ENCODE data around the gene NFATC4.

The NFATC4 gene

DNA sequence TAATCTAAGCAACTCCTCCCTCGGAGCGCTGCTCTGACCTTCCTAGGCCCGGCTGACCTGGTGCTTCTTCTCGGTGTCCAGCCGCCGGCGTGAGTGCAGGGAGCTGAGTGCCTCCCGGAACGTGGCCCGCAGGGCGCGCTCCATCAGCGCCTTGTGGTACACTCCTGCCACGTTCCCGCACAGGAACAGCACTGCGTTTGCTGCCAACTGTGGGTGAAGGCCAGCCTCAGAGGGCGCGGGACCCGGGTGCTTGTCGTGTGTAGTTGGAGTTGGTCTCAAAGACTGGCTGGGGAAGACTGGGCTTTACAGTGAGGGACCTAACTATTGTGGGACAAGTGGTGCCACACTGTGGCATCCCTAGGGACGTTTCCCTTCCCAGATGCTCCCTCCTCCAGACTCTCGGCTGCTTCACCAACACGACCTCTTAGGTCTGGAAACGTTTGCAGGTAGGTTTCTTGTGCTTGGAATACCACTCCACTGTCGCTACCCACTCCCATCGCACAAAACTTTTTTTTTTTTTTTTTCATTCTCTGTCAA, 36.2 kb upstream of the NFATC4 start:
- no peak for DNase-seq (ENCODE audit: low read depth in 2 of 2)
- no peak overlapping the region for H3K4me3 ChIP-seq (replicated peaks in 1 of 2; ENCODE audit: low read depth in 2 of 2, low read length in 2 of 2)
- TF ChIP-seq, protein P1, sequence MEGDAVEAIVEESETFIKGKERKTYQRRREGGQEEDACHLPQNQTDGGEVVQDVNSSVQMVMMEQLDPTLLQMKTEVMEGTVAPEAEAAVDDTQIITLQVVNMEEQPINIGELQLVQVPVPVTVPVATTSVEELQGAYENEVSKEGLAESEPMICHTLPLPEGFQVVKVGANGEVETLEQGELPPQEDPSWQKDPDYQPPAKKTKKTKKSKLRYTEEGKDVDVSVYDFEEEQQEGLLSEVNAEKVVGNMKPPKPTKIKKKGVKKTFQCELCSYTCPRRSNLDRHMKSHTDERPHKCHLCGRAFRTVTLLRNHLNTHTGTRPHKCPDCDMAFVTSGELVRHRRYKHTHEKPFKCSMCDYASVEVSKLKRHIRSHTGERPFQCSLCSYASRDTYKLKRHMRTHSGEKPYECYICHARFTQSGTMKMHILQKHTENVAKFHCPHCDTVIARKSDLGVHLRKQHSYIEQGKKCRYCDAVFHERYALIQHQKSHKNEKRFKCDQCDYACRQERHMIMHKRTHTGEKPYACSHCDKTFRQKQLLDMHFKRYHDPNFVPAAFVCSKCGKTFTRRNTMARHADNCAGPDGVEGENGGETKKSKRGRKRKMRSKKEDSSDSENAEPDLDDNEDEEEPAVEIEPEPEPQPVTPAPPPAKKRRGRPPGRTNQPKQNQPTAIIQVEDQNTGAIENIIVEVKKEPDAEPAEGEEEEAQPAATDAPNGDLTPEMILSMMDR (IDR thresholded peaks at IDR 0.05; ENCODE audit: low read depth, low read length): no peak

DNA sequence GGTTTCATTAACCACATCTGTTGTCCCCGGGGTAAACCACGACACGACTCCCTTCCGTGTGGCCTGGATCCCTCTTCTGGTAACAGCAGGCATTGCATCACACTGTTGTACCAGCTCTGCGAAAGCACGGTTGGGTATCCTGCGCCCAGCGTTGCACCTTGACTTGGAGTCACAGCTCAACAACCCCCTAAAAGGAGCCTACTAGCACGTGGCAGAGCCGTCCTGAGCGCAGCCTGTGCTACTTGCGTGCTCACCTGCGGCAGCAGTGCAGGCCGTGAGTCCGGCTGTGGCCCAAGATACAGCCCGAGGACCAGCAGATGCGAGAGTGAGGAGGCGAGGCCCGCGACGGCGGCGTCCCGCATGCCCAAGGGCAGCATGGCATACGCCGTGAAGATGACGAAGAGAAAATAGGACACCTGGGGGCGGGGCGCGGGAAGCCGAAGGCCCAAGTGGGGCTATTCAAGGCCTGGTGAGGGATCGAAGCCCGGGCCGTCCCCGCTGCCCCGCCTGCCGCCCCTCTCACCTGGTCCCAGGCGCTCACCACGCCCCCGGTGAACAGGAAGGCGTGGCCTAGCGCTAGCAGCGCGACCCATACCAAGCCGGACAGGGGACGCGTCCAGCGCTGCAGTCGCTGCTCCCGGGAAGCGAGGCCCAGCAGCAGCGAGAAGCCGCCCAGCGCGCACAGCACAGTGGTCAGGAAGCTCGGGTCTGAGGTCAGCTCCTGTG, 35.6 kb upstream of the NFATC4 start:
- DNase-seq (ENCODE audit: low read depth in 2 of 2): peak; percentile 62 to 64
- no peak overlapping the region for H3K4me3 ChIP-seq (replicated peaks in 1 of 2; ENCODE audit: low read depth in 2 of 2, low read length in 2 of 2)

DNA sequence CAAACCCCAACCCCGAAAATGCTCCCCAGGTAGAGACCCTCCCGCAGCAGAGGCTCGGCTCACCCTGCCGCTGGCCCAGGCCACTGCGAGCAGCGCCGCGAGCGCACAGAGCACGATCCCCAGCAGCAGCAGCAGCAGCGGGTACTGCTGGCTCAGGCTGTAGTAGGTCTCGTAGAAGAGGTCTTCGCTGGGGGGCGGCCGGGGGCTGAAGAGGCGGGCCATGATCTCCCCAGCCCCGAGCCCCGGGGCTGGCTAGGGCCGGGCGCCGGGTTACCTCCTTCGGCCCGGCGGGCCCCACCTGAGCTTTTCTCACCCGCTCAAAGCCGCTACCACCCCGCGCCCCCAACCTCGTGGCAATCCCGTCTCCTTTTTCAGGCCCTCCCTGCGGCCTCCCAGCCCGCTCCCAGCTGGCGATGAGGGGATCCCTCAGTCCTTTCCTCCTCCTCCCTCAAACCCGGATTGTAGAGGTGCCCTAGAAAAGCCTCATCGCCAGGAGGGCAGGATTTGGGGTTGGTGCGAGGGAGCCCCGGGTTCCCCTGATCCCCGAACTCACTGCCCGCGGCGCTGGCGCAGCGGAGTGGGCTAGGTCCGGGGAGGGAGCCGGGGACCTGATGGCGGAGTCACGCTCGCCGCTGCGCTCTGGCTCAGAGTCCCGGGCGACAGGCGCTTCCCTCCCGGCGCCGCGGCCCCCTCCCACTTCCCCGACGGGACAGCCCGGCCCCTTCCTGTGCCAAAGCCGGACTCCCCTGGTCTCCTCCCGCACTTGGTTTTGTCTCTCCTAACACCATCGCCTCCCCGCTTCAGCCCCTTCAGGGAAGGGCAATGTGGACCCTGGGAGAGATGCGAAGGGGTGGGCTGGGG, 33.3 kb upstream of the NFATC4 start, which contains the start of gene ADCY4:
Gene ADCY4, minus strand, starts transcription at position 641 of the 861 bp plus-strand sequence. Its CDS starts 419 bp downstream, at position 222.
- TF ChIP-seq, protein P1 (IDR thresholded peaks at IDR 0.05; ENCODE audit: low read depth, low read length): no peak
- DNase-seq (ENCODE audit: low read depth in 2 of 2): peak in 1 of 2 donors; percentile 18
- peak within 1 kb of the TSS; percentile 37 to 51 for H3K4me3 ChIP-seq (replicated peaks in 1 of 2; ENCODE audit: low read depth in 2 of 2, low read length in 2 of 2)

More for the DNA sequence above, 35.6 kb upstream of the NFATC4 start:
- TF ChIP-seq, protein P1 (IDR thresholded peaks at IDR 0.05; ENCODE audit: low read depth, low read length): peak; percentile 79

DNA sequence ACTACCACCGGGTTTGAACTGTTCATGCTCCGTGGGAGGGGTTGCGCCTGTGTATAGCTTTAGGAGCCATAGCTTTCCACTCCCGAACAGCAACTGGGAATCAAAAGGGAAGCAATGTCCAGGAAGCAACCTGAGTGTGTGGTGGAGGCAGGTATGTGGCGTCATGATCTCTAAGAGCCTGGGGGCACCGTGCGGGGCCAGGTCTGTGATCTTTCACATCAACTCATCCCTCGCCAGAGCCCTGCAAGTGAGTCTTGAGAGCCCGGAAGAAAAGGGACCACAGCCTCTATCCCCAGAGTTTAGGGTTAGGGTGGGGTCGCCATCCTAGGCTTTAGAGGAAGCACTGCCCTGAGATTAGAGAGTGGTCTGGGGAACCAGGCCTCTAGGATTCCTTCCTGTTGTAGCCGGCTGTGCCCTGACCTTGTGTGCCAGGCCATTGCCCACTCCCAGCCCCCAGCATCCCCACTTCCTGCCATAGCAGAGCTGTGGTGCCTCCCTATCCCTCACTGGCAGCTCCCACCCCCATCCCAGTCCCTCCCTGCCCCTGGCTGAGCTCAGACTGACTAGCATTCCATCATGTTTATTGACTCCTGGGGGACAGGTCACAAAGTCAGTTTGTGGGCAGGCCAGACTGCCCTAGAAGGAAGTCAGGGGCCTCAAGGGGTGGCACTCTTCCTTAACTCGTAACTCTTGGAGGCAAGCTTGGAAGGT, 32.4 kb upstream of the NFATC4 start:
- no peak overlapping the region for H3K4me3 ChIP-seq (replicated peaks in 1 of 2; ENCODE audit: low read depth in 2 of 2, low read length in 2 of 2)
- TF ChIP-seq, protein P1 (IDR thresholded peaks at IDR 0.05; ENCODE audit: low read depth, low read length): no peak
- no peak for DNase-seq (ENCODE audit: low read depth in 2 of 2)

DNA sequence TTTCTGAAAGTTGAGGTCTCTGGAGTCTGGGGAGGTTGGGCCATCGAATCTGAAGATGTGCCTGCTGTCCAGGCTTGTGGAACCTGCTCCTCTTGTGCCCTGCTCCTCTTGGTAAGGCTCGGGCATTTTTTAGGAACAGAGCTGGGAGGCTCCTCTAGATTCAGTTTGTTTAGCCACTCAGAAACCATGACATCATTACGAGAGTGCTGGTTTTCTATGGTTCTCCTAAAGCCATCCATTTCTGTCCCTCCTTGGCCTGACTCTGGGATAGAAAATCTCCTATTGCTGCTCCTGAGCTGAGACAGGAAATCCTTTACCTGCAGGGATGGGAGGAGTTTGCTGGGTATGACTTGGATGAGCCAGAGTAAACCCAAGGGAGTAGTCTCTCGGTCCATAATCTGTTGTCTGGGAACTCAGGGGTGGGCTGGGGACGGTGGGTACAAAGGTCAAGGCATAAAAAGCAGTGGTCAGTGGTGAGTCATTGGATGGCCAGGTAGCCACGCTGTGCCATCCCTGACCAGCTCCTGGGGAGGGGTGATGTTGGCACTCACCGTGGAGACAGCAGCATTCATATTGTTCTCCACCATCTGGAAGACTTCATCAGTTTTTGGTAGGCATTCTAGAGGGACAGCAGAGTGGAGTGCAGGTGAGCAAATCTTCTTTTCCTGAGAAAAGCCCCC, 30.7 kb upstream of the NFATC4 start:
- no peak for DNase-seq (ENCODE audit: low read depth in 2 of 2)
- TF ChIP-seq, protein P1 (IDR thresholded peaks at IDR 0.05; ENCODE audit: low read depth, low read length): no peak
- H3K4me3 ChIP-seq (replicated peaks in 1 of 2; ENCODE audit: low read depth in 2 of 2, low read length in 2 of 2): no peak overlapping the region

DNA sequence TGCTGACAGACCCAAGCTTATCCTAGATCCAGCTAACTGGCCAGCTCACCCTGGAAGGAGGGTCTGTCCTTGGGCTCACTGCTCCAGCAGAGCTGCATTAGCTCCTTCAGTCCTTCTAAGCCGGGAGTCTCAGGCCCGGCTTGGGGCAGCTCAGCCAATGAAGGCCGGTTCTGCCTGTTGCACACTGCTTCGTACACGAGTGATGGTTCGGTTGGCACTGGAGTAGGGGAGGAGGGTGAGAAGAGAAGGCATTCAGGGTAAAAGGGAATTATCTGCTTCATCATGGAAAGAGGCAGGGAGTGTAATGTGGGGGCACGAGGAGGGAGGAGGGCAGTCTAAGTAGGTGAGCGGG, 30.2 kb upstream of the NFATC4 start:
- TF ChIP-seq, protein P1 (IDR thresholded peaks at IDR 0.05; ENCODE audit: low read depth, low read length): no peak
- no peak overlapping the region for H3K4me3 ChIP-seq (replicated peaks in 1 of 2; ENCODE audit: low read depth in 2 of 2, low read length in 2 of 2)
- DNase-seq (ENCODE audit: low read depth in 2 of 2): no peak
